ENCODE data around the gene PHTF2.
"Not testable (repeated sequence)": the region's sequence is repeated elsewhere in the genome, so short reads cannot be mapped to it uniquely, and the experiment has no call there.

The PHTF2 gene

DNA sequence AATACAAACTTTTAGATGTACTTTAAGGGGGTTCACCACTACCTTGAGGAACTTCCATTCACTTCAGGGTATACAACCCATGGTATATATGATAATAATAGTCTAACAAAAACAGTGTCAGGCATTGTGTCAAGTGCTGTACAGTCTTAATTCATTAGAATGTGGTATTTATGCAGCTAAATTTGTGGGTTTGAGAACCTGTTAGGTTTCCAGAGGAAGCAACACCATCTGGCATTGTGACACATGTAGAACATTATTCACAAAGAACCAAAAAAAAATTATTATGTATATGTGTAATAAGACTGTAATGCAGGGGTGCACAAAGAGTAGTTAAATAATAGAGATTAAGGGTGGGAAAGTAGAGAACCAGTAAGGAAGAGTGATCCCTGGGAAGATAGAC, 26.7 kb upstream of the PHTF2 start:
- TF ChIP-seq ZNF8 (CRISPR knock-in tag; IDR thresholded peaks at IDR 0.05): no peak
- TF ChIP-seq, protein P1, sequence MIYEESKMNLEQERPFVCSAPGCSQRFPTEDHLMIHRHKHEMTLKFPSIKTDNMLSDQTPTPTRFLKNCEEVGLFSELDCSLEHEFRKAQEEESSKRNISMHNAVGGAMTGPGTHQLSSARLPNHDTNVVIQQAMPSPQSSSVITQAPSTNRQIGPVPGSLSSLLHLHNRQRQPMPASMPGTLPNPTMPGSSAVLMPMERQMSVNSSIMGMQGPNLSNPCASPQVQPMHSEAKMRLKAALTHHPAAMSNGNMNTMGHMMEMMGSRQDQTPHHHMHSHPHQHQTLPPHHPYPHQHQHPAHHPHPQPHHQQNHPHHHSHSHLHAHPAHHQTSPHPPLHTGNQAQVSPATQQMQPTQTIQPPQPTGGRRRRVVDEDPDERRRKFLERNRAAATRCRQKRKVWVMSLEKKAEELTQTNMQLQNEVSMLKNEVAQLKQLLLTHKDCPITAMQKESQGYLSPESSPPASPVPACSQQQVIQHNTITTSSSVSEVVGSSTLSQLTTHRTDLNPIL (CRISPR knock-in tag; IDR thresholded peaks at IDR 0.05; ENCODE audit: low read depth): no peak
- TF ChIP-seq ISL1 (CRISPR knock-in tag; IDR thresholded peaks at IDR 0.05): no peak
- TF ChIP-seq OSR1 (CRISPR knock-in tag; IDR thresholded peaks at IDR 0.05): no peak
- TF ChIP-seq RARB (CRISPR knock-in tag; IDR thresholded peaks at IDR 0.05): no peak
- no peak for TF ChIP-seq TCF4 (CRISPR knock-in tag; IDR thresholded peaks at IDR 0.05; ENCODE audit: borderline replicate concordance)
- TF ChIP-seq GLIS3 (CRISPR knock-in tag; IDR thresholded peaks at IDR 0.05): no peak
- TF ChIP-seq ZFP3 (CRISPR knock-in tag; IDR thresholded peaks at IDR 0.05): no peak
- TF ChIP-seq, protein P2, sequence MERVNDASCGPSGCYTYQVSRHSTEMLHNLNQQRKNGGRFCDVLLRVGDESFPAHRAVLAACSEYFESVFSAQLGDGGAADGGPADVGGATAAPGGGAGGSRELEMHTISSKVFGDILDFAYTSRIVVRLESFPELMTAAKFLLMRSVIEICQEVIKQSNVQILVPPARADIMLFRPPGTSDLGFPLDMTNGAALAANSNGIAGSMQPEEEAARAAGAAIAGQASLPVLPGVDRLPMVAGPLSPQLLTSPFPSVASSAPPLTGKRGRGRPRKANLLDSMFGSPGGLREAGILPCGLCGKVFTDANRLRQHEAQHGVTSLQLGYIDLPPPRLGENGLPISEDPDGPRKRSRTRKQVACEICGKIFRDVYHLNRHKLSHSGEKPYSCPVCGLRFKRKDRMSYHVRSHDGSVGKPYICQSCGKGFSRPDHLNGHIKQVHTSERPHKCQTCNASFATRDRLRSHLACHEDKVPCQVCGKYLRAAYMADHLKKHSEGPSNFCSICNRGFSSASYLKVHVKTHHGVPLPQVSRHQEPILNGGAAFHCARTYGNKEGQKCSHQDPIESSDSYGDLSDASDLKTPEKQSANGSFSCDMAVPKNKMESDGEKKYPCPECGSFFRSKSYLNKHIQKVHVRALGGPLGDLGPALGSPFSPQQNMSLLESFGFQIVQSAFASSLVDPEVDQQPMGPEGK (CRISPR knock-in tag; IDR thresholded peaks at IDR 0.05; ENCODE audit: borderline replicate concordance): no peak
- TF ChIP-seq ARNTL (CRISPR knock-in tag; IDR thresholded peaks at IDR 0.05; ENCODE audit: borderline replicate concordance, low read depth): no peak
- no peak for ATAC-seq

DNA sequence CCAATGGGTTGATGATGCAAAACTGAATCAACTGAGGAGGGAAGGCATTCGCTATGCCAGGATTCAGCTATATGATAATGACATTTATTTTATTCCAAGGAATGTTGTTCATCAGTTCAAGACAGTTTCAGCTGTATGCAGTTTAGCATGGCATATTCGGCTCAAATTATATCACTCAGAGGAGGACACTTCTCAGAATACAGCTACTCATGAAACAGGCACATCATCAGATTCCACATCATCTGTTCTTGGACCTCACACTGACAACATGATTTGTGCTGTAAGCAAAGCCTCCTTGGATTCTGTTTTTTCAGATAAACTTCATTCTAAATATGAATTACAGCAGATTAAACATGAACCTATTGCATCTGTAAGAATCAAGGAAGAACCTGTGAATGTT, 20.0 kb upstream of the PHTF2 start:
- TF ChIP-seq OSR1 (CRISPR knock-in tag; IDR thresholded peaks at IDR 0.05): no peak
- no peak for TF ChIP-seq TOX (CRISPR knock-in tag; IDR thresholded peaks at IDR 0.05; ENCODE audit: borderline replicate concordance)
- no peak for TF ChIP-seq ZC3H10 (CRISPR knock-in tag; IDR thresholded peaks at IDR 0.05)
- no peak for ATAC-seq

GRCh38 chr7:77782383-77782782, 16.2 kb upstream of the PHTF2 start:
- no peak for ATAC-seq
- TF ChIP-seq ESRRG (CRISPR knock-in tag; IDR thresholded peaks at IDR 0.05) (no peak), GLIS3 (CRISPR knock-in tag; IDR thresholded peaks at IDR 0.05) (no peak), ZNF565 (CRISPR knock-in tag; conservative IDR thresholded peaks at IDR 0.05; ENCODE audit: low read depth) (no peak), ZNF70 (CRISPR knock-in tag; IDR thresholded peaks at IDR 0.05) (no peak), CSDC2 (CRISPR knock-in tag; IDR thresholded peaks at IDR 0.05) (no peak), ZFP30 (CRISPR knock-in tag; IDR thresholded peaks at IDR 0.05) (no peak), ZC3H10 (CRISPR knock-in tag; IDR thresholded peaks at IDR 0.05) (no peak), BACH2 (CRISPR knock-in tag; IDR thresholded peaks at IDR 0.05; ENCODE audit: borderline replicate concordance) (no peak)
- TF ChIP-seq, protein P3, sequence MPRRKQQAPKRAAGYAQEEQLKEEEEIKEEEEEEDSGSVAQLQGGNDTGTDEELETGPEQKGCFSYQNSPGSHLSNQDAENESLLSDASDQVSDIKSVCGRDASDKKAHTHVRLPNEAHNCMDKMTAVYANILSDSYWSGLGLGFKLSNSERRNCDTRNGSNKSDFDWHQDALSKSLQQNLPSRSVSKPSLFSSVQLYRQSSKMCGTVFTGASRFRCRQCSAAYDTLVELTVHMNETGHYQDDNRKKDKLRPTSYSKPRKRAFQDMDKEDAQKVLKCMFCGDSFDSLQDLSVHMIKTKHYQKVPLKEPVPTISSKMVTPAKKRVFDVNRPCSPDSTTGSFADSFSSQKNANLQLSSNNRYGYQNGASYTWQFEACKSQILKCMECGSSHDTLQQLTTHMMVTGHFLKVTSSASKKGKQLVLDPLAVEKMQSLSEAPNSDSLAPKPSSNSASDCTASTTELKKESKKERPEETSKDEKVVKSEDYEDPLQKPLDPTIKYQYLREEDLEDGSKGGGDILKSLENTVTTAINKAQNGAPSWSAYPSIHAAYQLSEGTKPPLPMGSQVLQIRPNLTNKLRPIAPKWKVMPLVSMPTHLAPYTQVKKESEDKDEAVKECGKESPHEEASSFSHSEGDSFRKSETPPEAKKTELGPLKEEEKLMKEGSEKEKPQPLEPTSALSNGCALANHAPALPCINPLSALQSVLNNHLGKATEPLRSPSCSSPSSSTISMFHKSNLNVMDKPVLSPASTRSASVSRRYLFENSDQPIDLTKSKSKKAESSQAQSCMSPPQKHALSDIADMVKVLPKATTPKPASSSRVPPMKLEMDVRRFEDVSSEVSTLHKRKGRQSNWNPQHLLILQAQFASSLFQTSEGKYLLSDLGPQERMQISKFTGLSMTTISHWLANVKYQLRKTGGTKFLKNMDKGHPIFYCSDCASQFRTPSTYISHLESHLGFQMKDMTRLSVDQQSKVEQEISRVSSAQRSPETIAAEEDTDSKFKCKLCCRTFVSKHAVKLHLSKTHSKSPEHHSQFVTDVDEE (CRISPR knock-in tag; IDR thresholded peaks at IDR 0.05): no peak
- TF ChIP-seq, protein P4, sequence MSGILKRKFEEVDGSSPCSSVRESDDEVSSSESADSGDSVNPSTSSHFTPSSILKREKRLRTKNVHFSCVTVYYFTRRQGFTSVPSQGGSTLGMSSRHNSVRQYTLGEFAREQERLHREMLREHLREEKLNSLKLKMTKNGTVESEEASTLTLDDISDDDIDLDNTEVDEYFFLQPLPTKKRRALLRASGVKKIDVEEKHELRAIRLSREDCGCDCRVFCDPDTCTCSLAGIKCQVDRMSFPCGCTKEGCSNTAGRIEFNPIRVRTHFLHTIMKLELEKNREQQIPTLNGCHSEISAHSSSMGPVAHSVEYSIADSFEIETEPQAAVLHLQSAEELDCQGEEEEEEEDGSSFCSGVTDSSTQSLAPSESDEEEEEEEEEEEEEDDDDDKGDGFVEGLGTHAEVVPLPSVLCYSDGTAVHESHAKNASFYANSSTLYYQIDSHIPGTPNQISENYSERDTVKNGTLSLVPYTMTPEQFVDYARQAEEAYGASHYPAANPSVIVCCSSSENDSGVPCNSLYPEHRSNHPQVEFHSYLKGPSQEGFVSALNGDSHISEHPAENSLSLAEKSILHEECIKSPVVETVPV (CRISPR knock-in tag; IDR thresholded peaks at IDR 0.05): no peak

DNA sequence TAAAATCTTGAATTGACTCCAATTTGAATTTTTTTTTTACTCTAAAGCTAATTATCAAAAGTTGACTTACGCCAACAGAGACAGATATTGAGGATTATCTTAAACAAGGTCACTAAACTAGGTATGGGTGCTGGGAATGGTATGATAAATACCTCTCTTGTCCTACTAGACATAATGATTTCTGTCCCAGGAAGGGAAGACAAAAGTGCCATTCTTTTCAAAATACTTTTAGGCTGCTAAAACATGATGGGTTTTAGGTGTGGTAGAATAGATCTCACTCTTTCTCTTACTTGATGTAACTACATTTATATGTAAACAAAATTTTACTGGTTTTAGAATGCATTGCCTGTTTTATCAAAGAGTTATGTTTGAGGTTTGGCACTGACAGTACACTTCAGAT, 15.5 kb upstream of the PHTF2 start:
- TF ChIP-seq TOX (CRISPR knock-in tag; IDR thresholded peaks at IDR 0.05; ENCODE audit: borderline replicate concordance): no peak
- ATAC-seq: no peak

- TF ChIP-seq, protein P4 (CRISPR knock-in tag; IDR thresholded peaks at IDR 0.05): no peak
- TF ChIP-seq ZNF8 (CRISPR knock-in tag; IDR thresholded peaks at IDR 0.05) (no peak), GLIS3 (CRISPR knock-in tag; IDR thresholded peaks at IDR 0.05) (no peak), ZFP3 (CRISPR knock-in tag; IDR thresholded peaks at IDR 0.05) (no peak), CSDC2 (CRISPR knock-in tag; IDR thresholded peaks at IDR 0.05) (no peak), ZNF565 (CRISPR knock-in tag; conservative IDR thresholded peaks at IDR 0.05; ENCODE audit: low read depth) (no peak), BACH2 (CRISPR knock-in tag; IDR thresholded peaks at IDR 0.05; ENCODE audit: borderline replicate concordance) (no peak), ZNF70 (CRISPR knock-in tag; IDR thresholded peaks at IDR 0.05) (no peak), TCF4 (CRISPR knock-in tag; IDR thresholded peaks at IDR 0.05; ENCODE audit: borderline replicate concordance) (no peak), ZC3H10 (CRISPR knock-in tag; IDR thresholded peaks at IDR 0.05) (no peak), ISL1 (CRISPR knock-in tag; IDR thresholded peaks at IDR 0.05) (no peak), OSR1 (CRISPR knock-in tag; IDR thresholded peaks at IDR 0.05) (no peak), RARB (CRISPR knock-in tag; IDR thresholded peaks at IDR 0.05) (no peak)
- TF ChIP-seq, protein P2 (CRISPR knock-in tag; IDR thresholded peaks at IDR 0.05; ENCODE audit: borderline replicate concordance): no peak
- ATAC-seq: no peak
Measured at GRCh38 chr7:77783545-77783944, 15.0 kb upstream of the PHTF2 start.

DNA sequence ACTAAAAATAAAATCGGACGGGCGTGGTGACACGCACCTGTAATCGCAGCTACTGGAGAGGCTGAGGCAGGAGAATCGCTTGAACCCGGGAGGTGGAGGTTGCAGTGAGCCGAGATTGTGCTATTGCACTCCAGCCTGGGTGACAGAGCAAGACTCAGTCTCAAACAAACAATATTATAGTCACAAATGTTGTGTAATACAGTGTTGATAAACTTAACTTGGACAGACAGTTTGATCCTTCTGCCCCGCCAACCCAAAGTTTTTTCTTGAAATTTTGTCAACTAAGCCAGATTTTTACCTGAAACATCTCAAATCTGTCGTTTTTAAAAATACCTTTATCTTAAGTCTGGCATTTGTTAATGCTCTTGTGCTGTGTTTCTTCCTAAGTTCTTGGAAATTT, 14.1 kb upstream of the PHTF2 start:
- not testable (repeated sequence) for ATAC-seq

All from SK-N-SH treated with all-trans-retinoic acid at 6 μM for 48 hours (cell line).